GM18505 (cell line): ENCODE data around the gene SGCA.

Source experiments
- ATAC-seq: cut with Tn5 transposase; IDR thresholded peaks from one replicate; pipeline ENCODE4 v1.9.1; 2021; ENCODE audit not compliant: unreplicated experiment
- POLR2A ChIP-seq: IDR thresholded peaks from 4 replicates; pipeline ENCODE4 v1.6.1; 2011; ENCODE audit warnings: borderline replicate concordance; ENCODE audit not compliant: insufficient read depth, insufficient read length; ENCODE audit errors: extremely low read depth

SGCA gene

DNA sequence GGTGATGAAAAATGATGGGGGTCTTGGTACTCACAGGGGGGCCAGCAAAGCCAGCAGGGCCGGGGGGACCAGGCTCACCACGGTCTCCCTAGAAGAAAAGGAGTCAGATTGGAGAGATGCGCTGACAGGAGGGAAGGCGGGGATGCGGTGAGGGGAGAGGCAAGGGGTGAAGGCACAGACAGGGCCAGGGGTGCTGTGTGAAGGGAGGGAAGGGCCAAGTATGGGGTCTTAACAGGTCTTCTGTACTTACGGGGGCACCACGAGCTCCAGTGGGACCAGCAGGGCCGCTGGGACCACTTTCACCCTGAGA, 24.4 kb downstream of the SGCA start:
- TF ChIP-seq POLR2A = no peak
- ATAC-seq = no peak

DNA sequence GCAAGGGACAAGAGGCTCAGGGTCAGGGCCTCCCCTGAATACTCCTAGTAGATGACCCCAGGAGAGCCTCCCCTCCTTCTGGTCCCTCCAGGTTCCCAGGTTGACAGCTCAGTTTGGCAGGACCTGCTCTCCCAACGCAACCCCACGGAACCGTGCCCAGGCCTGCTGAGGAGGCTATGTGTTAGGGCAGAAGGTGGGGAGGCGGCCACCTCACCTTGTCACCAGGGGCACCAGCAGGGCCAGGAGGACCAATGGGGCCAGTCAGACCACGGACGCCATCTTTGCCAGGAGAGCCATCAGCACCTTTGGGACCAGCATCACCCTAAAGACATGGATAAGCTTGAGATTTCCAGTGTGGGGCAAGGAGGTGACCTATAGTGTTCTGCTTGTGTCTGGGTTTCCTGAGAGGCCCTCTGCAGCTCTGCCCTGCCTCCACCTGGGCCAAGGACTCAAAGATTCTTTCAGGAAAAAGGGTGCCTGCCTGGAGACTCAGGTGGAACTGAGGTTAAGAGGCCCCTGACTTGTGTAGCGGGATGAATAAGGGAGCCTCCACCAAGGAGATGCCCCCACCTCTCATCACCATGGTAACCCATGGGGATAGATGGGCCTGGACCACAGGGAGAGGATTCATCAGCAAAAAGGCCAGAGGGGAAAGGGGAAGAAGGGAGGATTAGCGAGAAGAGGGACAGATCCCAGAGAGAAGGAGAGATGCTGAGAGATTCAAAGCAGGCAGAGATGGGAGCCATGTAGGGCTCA, 25.0 kb downstream of the SGCA start:
- no peak for TF ChIP-seq POLR2A
- no peak for ATAC-seq

DNA sequence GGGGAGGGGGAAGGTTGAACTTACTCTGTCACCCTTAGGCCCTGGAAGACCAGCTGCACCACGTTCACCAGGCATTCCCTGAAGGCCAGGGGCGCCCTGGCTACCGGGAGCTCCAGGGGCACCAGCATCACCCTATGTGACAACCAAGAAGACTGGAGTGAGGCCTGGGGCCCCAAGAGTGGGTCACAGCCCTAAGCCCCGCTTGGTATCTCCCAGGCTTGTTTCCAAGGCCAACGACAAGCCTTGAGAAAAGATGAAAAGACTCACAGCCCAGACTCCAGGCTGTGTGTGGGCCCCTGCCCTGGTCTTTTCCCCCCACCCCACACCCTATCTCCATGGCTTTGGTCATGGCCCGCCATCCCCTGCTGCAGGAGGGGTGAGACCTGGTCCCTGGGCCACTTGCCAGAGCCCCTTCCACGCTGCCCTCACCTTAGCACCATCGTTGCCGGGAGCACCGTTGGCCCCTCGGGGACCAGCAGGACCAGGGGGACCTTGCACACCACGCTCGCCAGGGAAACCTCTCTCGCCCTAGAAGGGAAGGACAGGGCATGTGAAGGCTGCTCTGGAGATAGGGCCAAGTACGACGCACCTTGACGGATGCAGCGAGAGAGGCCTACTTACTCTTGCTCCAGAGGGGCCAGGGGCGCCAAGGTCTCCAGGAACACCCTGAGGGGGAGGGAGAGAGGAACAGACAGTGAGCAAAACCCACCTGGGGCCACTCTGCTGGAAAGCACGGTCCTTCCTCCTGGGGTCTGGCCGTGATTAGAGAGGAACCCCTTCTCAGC, 25.7 kb downstream of the SGCA start:
- no peak for ATAC-seq
- no peak for TF ChIP-seq POLR2A

DNA sequence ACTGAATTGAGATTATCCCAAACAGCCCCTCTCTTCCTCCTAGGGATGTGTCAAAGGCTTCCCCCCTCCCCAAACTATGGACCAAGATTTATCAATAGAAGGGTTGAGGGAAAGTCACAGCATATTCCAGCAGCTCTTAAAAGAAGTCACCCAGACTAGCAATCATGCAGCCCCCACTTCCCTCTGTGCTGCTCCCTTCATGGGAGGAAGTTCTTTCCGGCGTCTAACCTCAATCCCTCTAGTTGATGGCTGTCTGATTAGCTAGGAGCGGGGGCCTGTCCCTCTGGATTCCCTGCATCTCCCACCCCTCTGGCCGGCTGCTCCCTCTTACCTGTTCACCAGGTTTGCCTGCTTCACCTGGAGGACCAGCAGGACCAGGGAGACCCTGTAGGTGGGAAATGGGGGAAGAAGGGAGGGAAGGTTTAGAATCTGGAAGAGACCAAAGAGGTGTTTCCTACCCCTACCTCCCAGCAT, 26.4 kb downstream of the SGCA start:
- no peak for ATAC-seq
- no peak for TF ChIP-seq POLR2A

DNA sequence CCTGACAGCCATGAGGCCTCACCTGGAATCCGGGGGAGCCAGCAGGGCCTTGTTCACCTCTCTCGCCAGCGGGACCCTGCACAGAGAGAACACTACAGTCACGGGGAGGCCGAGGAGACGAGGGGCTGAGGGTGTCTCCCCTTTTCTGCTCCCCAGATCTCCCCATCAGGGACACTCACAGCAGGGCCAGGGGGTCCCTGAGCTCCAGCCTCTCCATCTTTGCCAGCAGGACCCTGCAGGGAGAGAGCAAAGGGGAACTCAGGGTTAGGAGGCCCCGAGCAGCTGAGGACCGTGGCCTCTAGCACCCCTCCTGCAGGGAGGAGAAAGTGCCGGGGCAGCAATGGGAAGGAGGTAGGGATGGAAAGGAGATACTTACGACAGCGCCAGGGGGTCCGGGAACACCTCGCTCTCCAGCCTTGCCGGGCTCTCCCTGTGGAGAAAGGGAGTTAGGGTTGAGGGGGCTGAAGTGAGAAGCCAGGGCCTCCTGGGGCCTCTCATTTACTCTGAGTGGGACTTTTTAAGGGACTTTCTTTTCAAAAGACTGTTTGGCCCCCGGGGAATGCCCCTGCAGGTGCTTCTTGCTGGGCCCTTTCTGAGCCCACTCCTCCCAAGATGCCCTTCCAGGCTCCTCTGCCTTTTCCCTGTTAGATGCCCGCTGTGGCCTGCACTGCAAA, 26.9 kb downstream of the SGCA start:
- no peak for TF ChIP-seq POLR2A
- ATAC-seq = no peak

DNA sequence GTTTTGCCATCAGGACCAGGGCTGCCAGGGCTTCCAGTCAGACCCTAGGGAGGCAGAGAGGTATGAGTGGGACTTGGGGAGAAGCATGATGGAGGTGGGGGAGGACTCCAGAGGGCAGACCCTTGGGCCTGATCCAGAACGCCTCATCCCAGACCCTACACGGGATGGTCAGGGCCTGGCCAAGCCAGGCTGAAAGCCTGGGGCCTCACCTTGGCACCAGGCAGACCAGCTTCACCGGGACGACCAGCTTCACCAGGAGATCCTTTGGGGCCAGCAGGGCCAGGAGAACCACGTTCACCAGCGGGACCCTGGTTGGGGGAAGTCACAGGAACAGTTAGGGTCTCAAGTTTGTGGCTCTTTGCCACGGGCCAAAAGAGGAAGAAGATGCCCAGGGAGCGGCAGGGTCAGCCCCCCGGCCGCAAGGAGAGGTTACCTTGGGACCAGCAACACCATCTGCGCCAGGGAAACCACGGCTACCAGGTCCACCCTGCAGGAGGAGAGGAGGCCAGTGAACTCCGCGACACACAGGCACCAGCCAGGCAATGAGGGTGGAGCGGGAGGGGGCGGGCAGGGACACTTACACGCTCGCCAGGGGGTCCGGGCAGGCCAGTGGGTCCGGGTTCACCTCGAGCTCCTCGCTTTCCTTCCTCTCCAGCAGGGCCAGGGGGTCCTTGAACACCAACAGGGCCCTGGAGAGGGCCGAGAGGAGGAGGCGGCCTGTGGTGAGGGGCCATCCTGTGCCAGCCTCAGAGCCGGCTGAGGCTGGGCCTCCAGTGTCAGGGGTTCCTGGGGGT, 28.5 kb downstream of the SGCA start:
- TF ChIP-seq POLR2A = no peak

DNA sequence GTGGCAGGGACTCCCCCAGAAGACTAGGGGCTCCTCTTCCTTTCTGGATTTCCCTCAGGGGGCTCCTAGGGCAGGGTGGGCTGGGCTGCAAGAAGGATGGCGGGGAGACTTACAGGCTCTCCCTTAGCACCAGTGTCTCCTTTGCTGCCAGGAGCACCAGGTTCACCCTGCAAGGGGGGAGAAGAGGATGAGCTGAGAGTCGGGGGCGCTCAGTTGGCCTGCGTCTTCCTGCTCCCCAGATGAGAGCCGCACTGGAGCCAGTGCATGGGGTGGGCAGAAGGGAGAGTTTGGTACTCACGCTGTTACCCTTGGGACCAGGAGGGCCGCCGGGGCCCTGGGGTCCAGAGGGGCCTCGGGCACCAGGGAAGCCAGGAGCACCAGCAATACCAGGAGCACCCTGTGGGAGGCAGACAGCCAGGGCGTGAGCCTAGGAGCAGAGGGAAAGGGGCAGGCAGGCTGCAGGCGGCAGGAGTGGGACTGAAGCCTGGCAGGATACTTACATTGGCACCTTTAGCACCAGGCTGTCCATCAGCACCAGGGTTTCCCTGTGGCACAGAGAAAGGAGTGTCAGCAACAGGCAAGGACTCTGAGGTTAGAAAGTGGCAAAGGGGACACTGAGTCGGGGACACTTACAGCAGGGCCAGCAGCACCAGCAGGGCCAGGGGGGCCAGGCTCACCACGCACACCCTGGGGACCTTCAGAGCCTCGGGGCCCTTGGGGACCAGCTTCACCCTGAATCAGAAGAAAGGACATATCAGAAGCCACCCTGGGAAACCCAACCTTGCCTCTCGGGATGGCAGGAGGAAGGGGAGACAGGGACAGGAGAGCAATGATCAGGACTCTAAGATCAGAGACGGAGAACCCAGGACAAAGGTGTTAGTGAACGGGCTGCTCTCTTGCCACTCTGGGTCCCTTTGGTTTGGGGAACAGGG, 29.4 kb downstream of the SGCA start:
- no peak for TF ChIP-seq POLR2A
- no peak for ATAC-seq

More for the DNA sequence above, 28.5 kb downstream of the SGCA start:
- ATAC-seq = no peak

DNA sequence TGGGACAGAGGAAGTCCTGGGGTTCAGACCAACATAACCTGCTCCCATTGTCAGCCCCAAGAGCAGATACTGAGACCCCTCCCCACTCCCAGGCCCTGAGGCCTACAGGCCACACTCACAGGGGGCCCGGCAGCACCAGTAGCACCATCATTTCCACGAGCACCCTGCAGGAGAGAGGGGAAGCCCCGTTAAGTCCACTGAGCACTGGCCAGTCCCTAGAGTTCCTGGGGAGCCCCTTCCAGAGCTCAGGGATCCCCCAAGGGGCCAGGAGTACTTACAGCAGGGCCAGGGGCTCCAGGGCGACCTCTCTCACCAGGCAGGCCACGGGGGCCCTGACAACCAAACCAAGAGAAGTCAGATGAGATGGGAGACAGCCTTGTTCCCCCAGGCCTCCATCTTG, 30.2 kb downstream of the SGCA start:
- ATAC-seq = no peak

DNA sequence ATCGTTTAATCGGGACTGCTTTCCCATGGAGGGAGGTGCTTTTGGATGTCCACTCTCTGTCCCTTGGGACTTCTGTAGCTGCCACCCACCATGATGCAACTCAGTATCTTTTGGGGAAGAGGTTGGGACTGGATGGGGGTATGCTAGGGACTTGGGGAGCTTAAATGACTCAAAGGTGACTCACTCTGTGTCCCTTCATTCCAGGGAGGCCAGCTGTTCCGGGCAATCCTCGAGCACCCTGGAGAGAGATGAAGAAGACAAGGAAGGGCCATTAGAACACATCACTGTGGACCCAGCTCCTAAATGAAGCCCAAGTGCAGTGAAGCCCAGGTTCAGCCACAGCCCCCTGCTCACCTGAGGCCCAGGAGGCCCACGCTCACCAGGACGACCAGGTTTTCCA, 31.0 kb downstream of the SGCA start:
- TF ChIP-seq POLR2A = no peak
- no peak for ATAC-seq

More for the DNA sequence above, 30.2 kb downstream of the SGCA start:
- no peak for TF ChIP-seq POLR2A

DNA sequence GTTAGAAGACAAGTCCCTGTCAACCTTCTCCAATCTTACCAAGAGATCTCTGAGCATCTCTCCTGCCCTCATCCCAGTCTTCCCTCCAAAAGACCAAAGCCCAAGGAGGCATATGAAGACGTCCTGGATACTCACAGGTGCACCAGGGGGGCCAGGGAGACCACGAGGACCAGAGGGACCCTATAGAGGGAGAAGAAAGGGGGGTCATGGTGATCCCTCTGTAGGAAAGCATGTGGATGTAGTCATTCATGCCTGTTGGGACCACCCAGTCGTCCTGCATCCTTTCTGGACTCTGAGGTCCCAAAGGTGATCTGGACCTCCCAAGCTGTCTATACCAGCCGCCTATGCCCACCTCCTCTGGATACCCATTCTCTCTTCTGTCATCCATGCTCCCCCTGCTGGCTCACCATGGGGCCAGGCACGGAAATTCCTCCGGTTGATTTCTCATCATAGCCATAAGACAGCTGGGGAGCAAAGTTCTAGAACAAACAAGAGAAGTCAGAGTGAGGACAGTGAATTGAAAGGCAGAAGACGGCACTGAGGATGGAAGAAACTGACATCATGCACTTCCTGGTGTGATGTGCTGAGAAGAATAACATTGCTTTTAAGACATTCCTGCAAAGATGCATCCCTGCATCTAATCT, 32.3 kb downstream of the SGCA start:
- no peak for ATAC-seq
- TF ChIP-seq POLR2A = no peak

DNA sequence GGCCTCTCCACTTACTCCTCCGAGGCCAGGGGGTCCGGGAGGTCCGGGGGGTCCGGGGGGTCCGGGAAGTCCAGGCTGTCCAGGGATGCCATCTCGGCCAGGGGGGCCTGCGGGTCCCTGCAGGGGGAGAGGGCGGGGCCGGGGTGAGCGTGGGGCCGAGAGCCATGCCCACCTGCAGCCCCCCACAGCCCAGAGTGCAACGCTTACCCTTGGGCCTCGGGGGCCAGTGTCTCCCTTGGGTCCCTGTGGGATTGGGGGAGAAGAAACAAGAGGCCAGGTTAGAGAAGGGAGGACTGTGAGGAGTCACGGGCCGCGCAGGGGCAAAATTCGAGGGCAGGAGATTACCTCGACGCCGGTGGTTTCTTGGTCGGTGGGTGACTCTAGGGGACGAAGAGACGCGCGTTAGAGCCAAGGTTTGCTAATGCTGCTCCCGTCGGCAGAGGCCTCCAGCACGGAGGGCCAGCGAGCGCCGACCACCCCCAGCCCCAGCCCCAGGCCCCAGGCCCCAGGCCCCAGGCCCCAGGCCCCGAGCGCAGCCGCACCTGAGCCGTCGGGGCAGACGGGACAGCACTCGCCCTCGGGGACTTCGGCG, 33.5 kb downstream of the SGCA start:
- ATAC-seq = no peak

More for the DNA sequence above, 33.5 kb downstream of the SGCA start:
- no peak for TF ChIP-seq POLR2A
